Choroid plexus epithelial cell (primary cell): ENCODE results near the gene RASGRP4.
"Not testable (repeated sequence)": the region's sequence is repeated elsewhere in the genome, so short reads cannot be mapped to it uniquely, and the experiment has no call there.

Experiments used
- DNase-seq: peaks from one replicate; pipeline ENCODE4 v3.0.0-alpha.2; 2010; ENCODE audit warnings: low read depth
- H3K4me3 ChIP-seq: 2 replicates; pipeline ENCODE4 v1.5.1; 2011; ENCODE audit warnings: low read depth, mild to moderate bottlenecking, control low read depth, low read length, moderate library complexity
- TF ChIP-seq, protein P1 (sequence below): conservative IDR thresholded peaks from 2 replicates; pipeline ENCODE4 v1.5.1; 2011; ENCODE audit warnings: low read depth, mild to moderate bottlenecking, control low read depth, inconsistent platforms, low read length, moderate library complexity

RASGRP4 gene

DNA sequence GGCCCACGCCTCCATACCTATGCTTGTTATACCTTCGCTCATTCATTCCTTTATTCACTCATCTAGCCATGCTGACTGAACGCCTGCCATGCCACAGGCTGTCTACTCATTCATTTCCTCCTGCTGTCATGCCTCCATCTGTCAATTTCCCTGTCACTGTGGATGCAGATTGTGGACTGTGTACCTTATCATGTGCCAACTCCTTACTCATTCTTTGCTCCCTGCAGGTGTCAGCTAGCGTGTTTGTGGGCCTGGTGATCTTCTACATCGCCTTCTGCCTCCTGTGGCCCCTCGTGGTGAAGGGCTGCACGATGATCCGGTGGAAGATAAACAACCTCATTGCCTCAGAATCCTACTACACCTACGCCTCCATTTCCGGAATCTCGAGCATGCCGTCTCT lies 55.7 kb downstream of the RASGRP4 start:
- DNase-seq, result no peak
- TF ChIP-seq, protein P1, sequence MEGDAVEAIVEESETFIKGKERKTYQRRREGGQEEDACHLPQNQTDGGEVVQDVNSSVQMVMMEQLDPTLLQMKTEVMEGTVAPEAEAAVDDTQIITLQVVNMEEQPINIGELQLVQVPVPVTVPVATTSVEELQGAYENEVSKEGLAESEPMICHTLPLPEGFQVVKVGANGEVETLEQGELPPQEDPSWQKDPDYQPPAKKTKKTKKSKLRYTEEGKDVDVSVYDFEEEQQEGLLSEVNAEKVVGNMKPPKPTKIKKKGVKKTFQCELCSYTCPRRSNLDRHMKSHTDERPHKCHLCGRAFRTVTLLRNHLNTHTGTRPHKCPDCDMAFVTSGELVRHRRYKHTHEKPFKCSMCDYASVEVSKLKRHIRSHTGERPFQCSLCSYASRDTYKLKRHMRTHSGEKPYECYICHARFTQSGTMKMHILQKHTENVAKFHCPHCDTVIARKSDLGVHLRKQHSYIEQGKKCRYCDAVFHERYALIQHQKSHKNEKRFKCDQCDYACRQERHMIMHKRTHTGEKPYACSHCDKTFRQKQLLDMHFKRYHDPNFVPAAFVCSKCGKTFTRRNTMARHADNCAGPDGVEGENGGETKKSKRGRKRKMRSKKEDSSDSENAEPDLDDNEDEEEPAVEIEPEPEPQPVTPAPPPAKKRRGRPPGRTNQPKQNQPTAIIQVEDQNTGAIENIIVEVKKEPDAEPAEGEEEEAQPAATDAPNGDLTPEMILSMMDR, result no peak
- no peak overlapping the region for H3K4me3 ChIP-seq

DNA sequence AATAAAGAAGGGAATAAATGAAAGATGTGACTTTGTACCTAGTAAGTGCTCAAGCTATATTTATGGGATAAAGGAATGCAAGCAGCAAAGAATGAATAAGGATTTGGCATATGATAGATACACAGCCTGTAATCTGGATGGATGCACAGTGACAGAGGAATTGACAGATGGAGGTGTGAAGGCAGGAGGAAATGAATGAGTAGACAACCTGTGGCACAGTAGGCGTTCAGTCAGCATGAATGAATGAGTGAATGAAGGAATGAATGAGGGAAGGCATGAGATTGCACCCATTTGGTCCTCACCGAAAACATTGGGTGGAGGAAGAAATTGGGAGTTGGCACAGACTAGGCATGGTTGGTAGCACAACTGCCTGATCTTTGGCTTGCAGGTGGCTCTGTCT lies 56.4 kb downstream of the RASGRP4 start:
- no peak for DNase-seq
- H3K4me3 ChIP-seq, result no peak overlapping the region
- TF ChIP-seq, protein P1, result no peak

DNA sequence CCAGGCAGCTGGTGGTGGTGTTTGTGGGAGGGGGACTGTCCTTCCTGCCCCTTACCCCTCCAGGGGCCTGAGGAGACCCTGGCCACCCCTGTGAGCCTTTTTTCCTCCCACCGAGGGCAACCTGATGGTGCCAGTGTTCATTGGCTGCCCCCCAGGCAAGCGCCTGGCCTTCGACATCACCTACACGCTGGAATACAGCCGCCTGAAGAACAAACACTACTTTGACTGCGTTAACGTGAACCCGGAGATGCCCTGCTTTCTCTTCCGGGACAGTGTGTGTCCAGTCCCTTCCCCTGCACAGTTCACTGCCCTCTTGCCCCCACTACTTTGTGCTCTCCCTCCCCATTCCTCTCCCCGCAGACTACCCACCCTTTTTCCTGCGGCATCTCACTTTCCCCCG lies 59.0 kb downstream of the RASGRP4 start:
- no peak for DNase-seq
- H3K4me3 ChIP-seq, result no peak overlapping the region
- TF ChIP-seq, protein P1, result no peak

- H3K4me3 ChIP-seq, result not testable (repeated sequence)
These were observed 62.9 kb downstream of the RASGRP4 start for GRCh38 chr19:38362946-38363688.

GRCh38 chr19:38362076-38362945 lies 63.7 kb downstream of the RASGRP4 start:
- TF ChIP-seq, protein P1, result no peak
- DNase-seq, result peak; percentile 57

More at GRCh38 chr19:38362946-38363688, 62.9 kb downstream of the RASGRP4 start:
- DNase-seq, result not testable (repeated sequence)

GRCh38 chr19:38361633-38362075 lies 64.4 kb downstream of the RASGRP4 start:
- TF ChIP-seq, protein P1, result peak; percentile 19
- H3K4me3 ChIP-seq, result peak overlapping the region; percentile 62
- DNase-seq, result peak; percentile 75

More at GRCh38 chr19:38362076-38362945, 63.7 kb downstream of the RASGRP4 start:
- peak overlapping the region; percentile 62 for H3K4me3 ChIP-seq

GRCh38 chr19:38360839-38361631 lies 65.0 kb downstream of the RASGRP4 start:
- H3K4me3 ChIP-seq, result peak overlapping the region; percentile 62
- TF ChIP-seq, protein P1, result no peak
- no peak for DNase-seq
